Measurements from ENCODE around the gene SLC38A8.

Gene SLC38A8

DNA sequence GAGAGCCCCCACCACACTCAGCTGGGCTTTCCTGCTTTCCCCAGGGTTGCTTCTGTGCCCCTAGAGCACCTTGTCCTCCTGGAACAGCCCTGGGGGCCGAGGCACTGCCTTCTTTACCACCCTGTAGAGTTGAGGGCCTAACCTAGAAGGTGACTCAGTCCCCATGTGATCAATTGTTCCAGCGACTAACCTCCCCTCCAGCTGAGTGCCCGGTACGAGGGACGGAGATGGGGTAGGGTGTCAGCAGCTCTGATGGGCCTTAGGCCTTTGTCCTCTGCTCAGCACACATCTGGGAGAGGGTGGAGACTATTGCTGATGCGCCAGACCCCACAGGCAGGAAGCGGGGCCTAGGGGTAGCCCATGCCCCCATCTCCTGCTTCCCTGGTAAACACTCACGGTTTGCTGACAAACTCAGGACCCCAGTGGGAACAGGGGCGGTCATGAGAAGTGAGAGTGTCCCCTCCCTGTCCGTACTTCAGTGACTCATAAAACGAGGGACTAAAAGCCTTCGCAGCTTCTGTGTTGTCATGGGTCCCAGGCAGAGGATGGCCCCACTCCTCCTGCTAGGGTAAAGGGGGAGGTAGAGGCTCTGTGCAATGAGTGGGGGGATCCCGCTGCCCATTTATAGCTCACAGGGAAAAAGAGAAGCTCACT, 41.5 kb downstream of the SLC38A8 start:
- H3K4me3 ChIP-seq: no peak overlapping the region
- DNase-seq (ENCODE audit: low read depth, low spot score): no peak
- no peak overlapping the region for H3K27ac ChIP-seq
- H3K36me3 ChIP-seq (ENCODE audit: insufficient read depth, low read length): no peaks in the 10 kb centered on the region
- no peak overlapping the region for H3K9ac ChIP-seq (ENCODE audit: insufficient read length)
- no peaks in the 10 kb centered on the region for H3K9me3 ChIP-seq (ENCODE audit: low read depth, low read length)
- TF ChIP-seq EZH2 (IDR thresholded peaks at IDR 0.05) (no peak), FOXP2 (optimal IDR thresholded peaks at IDR 0.05; ENCODE audit: control extremely low read depth, extremely low read length, insufficient read depth) (no peak), POLR2AphosphoS5 (IDR thresholded peaks at IDR 0.05; ENCODE audit: borderline replicate concordance, low read depth, low read length) (no peak)

DNA sequence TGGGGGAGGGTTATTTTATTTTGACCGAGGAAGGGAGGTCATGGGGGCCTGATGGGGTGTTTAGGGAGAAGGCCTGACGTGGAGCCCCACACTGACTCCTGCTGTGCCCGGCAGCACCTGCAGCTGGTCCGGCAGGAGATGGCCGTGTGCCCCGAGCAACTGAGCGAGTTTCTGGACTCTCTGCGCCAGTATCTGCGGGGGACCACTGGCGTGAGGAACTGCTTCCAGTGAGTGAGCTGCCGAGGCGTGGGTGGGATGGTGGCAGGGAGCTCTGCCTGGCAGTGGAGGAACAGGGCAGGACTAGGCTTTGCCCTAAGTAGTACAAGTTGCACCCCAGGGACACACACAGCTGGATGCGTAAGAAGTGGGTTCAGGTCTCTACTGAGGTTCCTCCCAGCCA, 44.5 kb downstream of the SLC38A8 start:
- Histone ChIP-seq H3K36me3 (ENCODE audit: insufficient read depth, low read length) (no peaks in the 10 kb centered on the region), H3K27ac (no peak overlapping the region), H3K4me3 (no peak overlapping the region), H3K9me3 (ENCODE audit: low read depth, low read length) (no peaks in the 10 kb centered on the region), H3K9ac (ENCODE audit: insufficient read length) (no peak overlapping the region)
- no peak for DNase-seq (ENCODE audit: low read depth, low spot score)
- no peak for TF ChIP-seq FOXP2 (optimal IDR thresholded peaks at IDR 0.05; ENCODE audit: control extremely low read depth, extremely low read length, insufficient read depth)
- TF ChIP-seq POLR2AphosphoS5 (IDR thresholded peaks at IDR 0.05; ENCODE audit: borderline replicate concordance, low read depth, low read length): no peak
- no peak for TF ChIP-seq EZH2 (IDR thresholded peaks at IDR 0.05)

DNA sequence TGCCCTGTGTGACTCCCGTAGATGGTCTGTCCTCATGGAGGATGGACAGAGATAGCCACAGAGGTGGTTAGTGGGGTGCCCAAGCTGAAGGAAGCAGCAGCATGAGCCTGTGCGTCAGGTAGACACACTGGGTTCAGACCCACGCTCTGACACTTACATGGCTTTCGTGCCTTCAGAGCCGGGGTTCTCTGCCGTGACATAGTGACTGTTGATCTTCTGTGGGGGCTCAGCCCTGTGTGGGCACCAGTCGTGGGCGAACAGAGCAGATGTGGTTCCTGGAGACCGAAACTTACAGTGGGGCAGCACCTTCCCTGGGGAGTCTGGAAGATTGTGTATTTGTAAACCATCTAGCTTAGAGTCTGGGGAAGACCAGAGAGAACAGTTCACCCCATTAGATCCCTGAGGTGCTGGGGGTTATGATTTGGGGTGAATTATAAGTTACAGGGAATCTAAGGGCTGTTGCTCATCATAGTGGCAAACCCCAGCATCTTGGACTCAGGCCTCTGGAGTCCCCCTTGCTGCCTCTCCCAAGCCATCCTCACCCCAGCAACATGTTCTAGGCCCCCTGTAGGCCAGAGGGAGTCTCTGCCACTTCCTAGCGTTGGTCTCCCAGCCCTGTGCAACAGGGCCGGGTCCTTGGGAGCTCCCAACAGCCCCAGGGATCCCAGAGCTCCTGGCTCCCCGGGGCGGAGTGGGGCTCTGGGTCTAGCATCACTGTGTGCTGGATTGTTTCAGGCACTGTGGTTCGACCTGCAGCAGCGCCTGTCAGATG, 45.9 kb downstream of the SLC38A8 start:
- Histone ChIP-seq H3K27ac (no peak overlapping the region), H3K36me3 (ENCODE audit: insufficient read depth, low read length) (no peaks in the 10 kb centered on the region), H3K9me3 (ENCODE audit: low read depth, low read length) (no peaks in the 10 kb centered on the region), H3K9ac (ENCODE audit: insufficient read length) (no peak overlapping the region), H3K4me3 (no peak overlapping the region)
- DNase-seq (ENCODE audit: low read depth, low spot score): no peak
- no peak for TF ChIP-seq POLR2AphosphoS5 (IDR thresholded peaks at IDR 0.05; ENCODE audit: borderline replicate concordance, low read depth, low read length)
- no peak for TF ChIP-seq FOXP2 (optimal IDR thresholded peaks at IDR 0.05; ENCODE audit: control extremely low read depth, extremely low read length, insufficient read depth)
- TF ChIP-seq EZH2 (IDR thresholded peaks at IDR 0.05): no peak

DNA sequence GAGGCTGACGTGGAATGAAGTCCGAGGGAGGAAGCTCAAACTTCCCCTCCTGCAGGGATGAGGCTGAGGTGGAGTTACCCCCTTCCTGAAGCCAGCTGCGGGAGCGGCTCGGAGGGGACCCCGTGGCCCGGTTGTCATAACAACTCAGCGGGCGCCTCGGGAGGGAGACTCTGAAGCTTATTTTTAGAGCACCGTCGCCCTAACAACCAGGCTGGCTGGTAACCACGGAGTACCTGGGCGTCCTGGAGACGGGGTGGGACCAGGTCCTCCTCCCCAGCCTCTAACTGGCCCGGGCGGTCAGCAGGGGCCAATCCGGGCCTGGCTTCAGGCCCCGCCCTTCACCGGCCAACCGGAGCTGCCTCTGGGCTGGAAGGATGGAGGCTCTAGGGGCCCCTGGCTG, 46.8 kb downstream of the SLC38A8 start:
- Histone ChIP-seq H3K4me3 (no peak overlapping the region), H3K27ac (no peak overlapping the region), H3K9me3 (ENCODE audit: low read depth, low read length) (no peaks in the 10 kb centered on the region), H3K9ac (ENCODE audit: insufficient read length) (no peak overlapping the region), H3K36me3 (ENCODE audit: insufficient read depth, low read length) (no peaks in the 10 kb centered on the region)
- DNase-seq (ENCODE audit: low read depth, low spot score): no peak
- no peak for TF ChIP-seq FOXP2 (optimal IDR thresholded peaks at IDR 0.05; ENCODE audit: control extremely low read depth, extremely low read length, insufficient read depth)
- no peak for TF ChIP-seq EZH2 (IDR thresholded peaks at IDR 0.05)
- no peak for TF ChIP-seq POLR2AphosphoS5 (IDR thresholded peaks at IDR 0.05; ENCODE audit: borderline replicate concordance, low read depth, low read length)

DNA sequence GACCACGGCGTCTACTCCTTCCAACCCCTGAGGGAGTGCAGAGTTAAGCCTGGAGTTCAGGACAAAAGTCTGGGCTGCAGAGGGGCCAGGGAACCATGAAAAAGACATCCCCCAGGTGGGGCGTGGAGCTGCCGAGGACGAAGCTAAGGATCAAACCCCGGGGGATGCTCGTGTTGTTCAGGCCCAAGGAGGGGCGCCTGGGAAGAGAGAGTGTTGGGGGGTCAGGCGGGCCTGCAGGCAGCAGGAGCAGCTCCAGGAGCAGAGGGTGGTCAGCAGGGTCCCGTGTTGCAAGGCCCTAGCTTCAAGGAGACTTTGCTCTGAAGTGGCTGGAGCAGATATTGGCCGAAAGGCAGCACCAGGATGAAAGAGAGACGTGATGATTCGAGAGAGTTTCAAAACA, 47.9 kb downstream of the SLC38A8 start:
- Histone ChIP-seq H3K9me3 (ENCODE audit: low read depth, low read length) (no peaks in the 10 kb centered on the region), H3K4me3 (no peak overlapping the region), H3K9ac (ENCODE audit: insufficient read length) (no peak overlapping the region), H3K36me3 (ENCODE audit: insufficient read depth, low read length) (no peaks in the 10 kb centered on the region), H3K27ac (no peak overlapping the region)
- DNase-seq (ENCODE audit: low read depth, low spot score): no peak
- no peak for TF ChIP-seq EZH2 (IDR thresholded peaks at IDR 0.05)
- TF ChIP-seq FOXP2 (optimal IDR thresholded peaks at IDR 0.05; ENCODE audit: control extremely low read depth, extremely low read length, insufficient read depth): no peak
- no peak for TF ChIP-seq POLR2AphosphoS5 (IDR thresholded peaks at IDR 0.05; ENCODE audit: borderline replicate concordance, low read depth, low read length)

DNA sequence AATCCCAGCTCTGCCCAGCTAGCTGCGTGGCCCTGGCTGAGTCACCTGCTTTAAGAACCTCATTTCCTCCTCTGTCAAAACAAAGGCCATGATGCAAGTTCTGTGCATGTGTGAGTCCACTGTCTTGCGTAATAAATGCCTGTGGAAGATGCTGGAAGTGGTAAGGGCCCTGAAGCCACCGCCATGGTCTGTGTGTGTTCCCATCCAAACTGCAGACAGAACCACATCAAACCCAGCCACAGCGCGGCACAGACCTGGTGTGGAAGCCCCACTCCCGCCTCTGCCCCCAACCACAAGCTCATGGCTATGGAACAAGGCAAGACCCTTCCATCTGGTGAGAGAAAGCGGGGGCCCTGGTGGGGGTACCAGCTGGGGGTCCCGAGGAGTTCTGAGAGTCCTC, 48.5 kb downstream of the SLC38A8 start:
- Histone ChIP-seq H3K9me3 (ENCODE audit: low read depth, low read length) (no peaks in the 10 kb centered on the region), H3K36me3 (ENCODE audit: insufficient read depth, low read length) (no peaks in the 10 kb centered on the region), H3K9ac (ENCODE audit: insufficient read length) (no peak overlapping the region), H3K4me3 (no peak overlapping the region), H3K27ac (no peak overlapping the region)
- no peak for TF ChIP-seq POLR2AphosphoS5 (IDR thresholded peaks at IDR 0.05; ENCODE audit: borderline replicate concordance, low read depth, low read length)
- no peak for TF ChIP-seq FOXP2 (optimal IDR thresholded peaks at IDR 0.05; ENCODE audit: control extremely low read depth, extremely low read length, insufficient read depth)
- TF ChIP-seq EZH2 (IDR thresholded peaks at IDR 0.05): no peak
- DNase-seq (ENCODE audit: low read depth, low spot score): no peak

DNA sequence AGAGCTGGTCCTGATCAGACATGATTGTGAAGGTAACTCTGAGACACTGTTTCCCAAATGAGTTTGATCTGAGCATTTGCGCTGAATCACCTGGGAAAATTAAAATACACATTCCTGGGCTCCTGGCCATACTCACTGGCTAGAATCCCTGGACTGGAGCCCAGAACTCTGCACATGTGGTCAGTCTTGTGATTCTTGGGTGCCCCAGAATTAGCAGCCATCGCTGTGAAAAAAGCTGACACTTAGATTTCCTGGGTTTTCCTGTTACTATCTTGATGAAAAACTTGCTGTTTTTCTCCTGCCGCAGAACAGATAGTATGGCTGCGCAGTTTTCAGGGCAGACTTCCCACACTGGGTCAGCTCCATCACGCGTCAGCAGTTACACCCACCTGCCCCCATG, 50.0 kb downstream of the SLC38A8 start:
- DNase-seq (ENCODE audit: low read depth, low spot score): no peak
- no peaks in the 10 kb centered on the region for H3K36me3 ChIP-seq (ENCODE audit: insufficient read depth, low read length)
- H3K27ac ChIP-seq: no peak overlapping the region
- no peaks in the 10 kb centered on the region for H3K9me3 ChIP-seq (ENCODE audit: low read depth, low read length)
- H3K9ac ChIP-seq (ENCODE audit: insufficient read length): no peak overlapping the region
- no peak overlapping the region for H3K4me3 ChIP-seq
- TF ChIP-seq POLR2AphosphoS5 (IDR thresholded peaks at IDR 0.05; ENCODE audit: borderline replicate concordance, low read depth, low read length): no peak

DNA sequence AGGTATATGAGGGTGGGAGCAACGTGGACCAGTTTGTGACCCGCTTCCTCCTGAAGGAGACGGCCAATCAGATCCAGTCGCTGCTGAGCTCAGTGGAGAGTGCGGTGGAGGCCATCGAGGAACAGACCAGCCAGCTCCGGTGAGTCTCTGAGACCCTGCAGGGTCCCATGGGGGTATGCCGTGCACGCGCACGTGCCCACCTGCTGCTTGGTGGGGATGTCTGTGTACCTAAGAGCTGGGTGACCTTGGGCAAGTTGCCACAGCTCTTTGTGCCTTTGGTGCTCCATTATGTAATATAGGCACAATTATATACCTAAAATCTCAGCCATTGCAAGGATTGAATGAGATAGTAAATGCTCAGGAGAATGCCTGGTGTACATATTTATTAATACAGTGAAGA, 52.1 kb downstream of the SLC38A8 start:
- Histone ChIP-seq H3K36me3 (ENCODE audit: insufficient read depth, low read length) (no peaks in the 10 kb centered on the region), H3K4me3 (no peak overlapping the region), H3K9me3 (ENCODE audit: low read depth, low read length) (no peaks in the 10 kb centered on the region), H3K27ac (no peak overlapping the region), H3K9ac (ENCODE audit: insufficient read length) (no peak overlapping the region)
- TF ChIP-seq EZH2 (IDR thresholded peaks at IDR 0.05) (no peak), FOXP2 (optimal IDR thresholded peaks at IDR 0.05; ENCODE audit: control extremely low read depth, extremely low read length, insufficient read depth) (no peak), POLR2AphosphoS5 (IDR thresholded peaks at IDR 0.05; ENCODE audit: borderline replicate concordance, low read depth, low read length) (no peak)
- DNase-seq (ENCODE audit: low read depth, low spot score): no peak
